GM12891 (cell line): Measurements from ENCODE around the gene PCBP3.

Source experiments
- POLR2A ChIP-seq: IDR thresholded peaks from 2 replicates; pipeline ENCODE4 v1.6.1; 2011; ENCODE audit warnings: low read depth, low read length, control low read depth
- POLR2AphosphoS5 ChIP-seq: IDR thresholded peaks from 2 replicates; pipeline ENCODE4 v1.6.1; 2011; ENCODE audit warnings: low read depth, low read length, control low read depth

GRCh38 chr21:45779226-45779625 lies 135.7 kb downstream of the PCBP3 start:
- TF ChIP-seq POLR2A (no peak), POLR2AphosphoS5 (no peak)
